SK-N-SH treated with all-trans-retinoic acid at 6 μM for 48 hours (cell line): Measurements from ENCODE around the gene C17orf113.

Experiments used
- ATAC-seq: fragments of 200-7000 bp; cut with Tn5 transposase; 3 replicates; pipeline ENCODE4 v1.9.1; 2020; ENCODE audit warnings: mild to moderate bottlenecking, moderate library complexity
- ARNTL ChIP-seq: fragments of 450-650 bp; formaldehyde crosslinking; IDR thresholded peaks from 2 replicates; pipeline ENCODE4 v1.5.0; 2020; ENCODE audit warnings: low read depth, mild to moderate bottlenecking, moderate library complexity, borderline replicate concordance
- BACH2 ChIP-seq: fragments of 250-450 bp; sonication (Bioruptor Pico); IDR thresholded peaks from 2 replicates; pipeline ENCODE4 v1.9.0; 2021; ENCODE audit warnings: mild to moderate bottlenecking, borderline replicate concordance
- ESRRG ChIP-seq: fragments of 250-450 bp; sonication (Bioruptor Pico); IDR thresholded peaks from 2 replicates; pipeline ENCODE4 v1.6.1; 2021; ENCODE audit warnings: mild to moderate bottlenecking
- GLIS3 ChIP-seq: fragments of 250-450 bp; sonication (Bioruptor Pico); IDR thresholded peaks from 2 replicates; pipeline ENCODE4 v1.5.0; 2020; ENCODE audit warnings: mild to moderate bottlenecking, moderate library complexity
- PPARA ChIP-seq: fragments of 250-450 bp; sonication (Bioruptor Pico); IDR thresholded peaks from 2 replicates; pipeline ENCODE4 v1.5.0; 2020; ENCODE audit warnings: mild to moderate bottlenecking, borderline replicate concordance
- RARB ChIP-seq: fragments of 250-450 bp; sonication (Bioruptor Pico); IDR thresholded peaks from 2 replicates; pipeline ENCODE4 v1.8.0; 2021; ENCODE audit warnings: mild to moderate bottlenecking, moderate library complexity
- SNAI2 ChIP-seq: fragments of 250-450 bp; sonication (Bioruptor Pico); IDR thresholded peaks from 2 replicates; pipeline ENCODE4 v1.5.0; 2020; ENCODE audit warnings: mild to moderate bottlenecking, moderate library complexity
- TCF4 ChIP-seq: fragments of 250-450 bp; sonication (Bioruptor Pico); IDR thresholded peaks from 2 replicates; pipeline ENCODE4 v1.8.0; 2021; ENCODE audit warnings: mild to moderate bottlenecking, moderate library complexity, borderline replicate concordance
- TOX ChIP-seq: fragments of 250-450 bp; sonication (Bioruptor Pico); IDR thresholded peaks from 2 replicates; pipeline ENCODE4 v1.8.0; 2021; ENCODE audit warnings: mild to moderate bottlenecking, moderate library complexity, borderline replicate concordance
- ZC3H10 ChIP-seq: fragments of 250-450 bp; sonication (Bioruptor Pico); IDR thresholded peaks from 2 replicates; pipeline ENCODE4 v1.5.1; 2021; ENCODE audit warnings: mild to moderate bottlenecking, moderate library complexity
- ZFP3 ChIP-seq: fragments of 250-450 bp; sonication (Bioruptor Pico); IDR thresholded peaks from 2 replicates; pipeline ENCODE4 v1.5.0; 2020; ENCODE audit warnings: mild to moderate bottlenecking, moderate library complexity
- ZFP30 ChIP-seq: fragments of 450-650 bp; formaldehyde crosslinking; IDR thresholded peaks from 2 replicates; pipeline ENCODE4 v1.5.0; 2022; ENCODE audit warnings: mild to moderate bottlenecking, moderate library complexity
- ZNF565 ChIP-seq: fragments of 450-650 bp; formaldehyde crosslinking; conservative IDR thresholded peaks from 2 replicates; pipeline ENCODE4 v1.5.0; 2020; ENCODE audit warnings: low read depth, mild to moderate bottlenecking, moderate library complexity
- ZNF70 ChIP-seq: fragments of 450-650 bp; formaldehyde crosslinking; IDR thresholded peaks from 2 replicates; pipeline ENCODE4 v1.5.0; 2020; ENCODE audit warnings: mild to moderate bottlenecking, moderate library complexity
- ZNF8 ChIP-seq: fragments of 450-650 bp; formaldehyde crosslinking; IDR thresholded peaks from 2 replicates; pipeline ENCODE4 v1.5.0; 2020; ENCODE audit warnings: mild to moderate bottlenecking, moderate library complexity
- TF ChIP-seq, protein P1 (sequence below): fragments of 250-450 bp; sonication (Bioruptor Pico); IDR thresholded peaks from 2 replicates; pipeline ENCODE4 v1.5.1; 2021; ENCODE audit warnings: mild to moderate bottlenecking, moderate library complexity
- TF ChIP-seq, protein P2 (sequence below): fragments of 250-450 bp; sonication (Bioruptor Pico); IDR thresholded peaks from 2 replicates; pipeline ENCODE4 v1.5.1; 2020; ENCODE audit warnings: low read depth, mild to moderate bottlenecking, moderate library complexity
- TF ChIP-seq, protein P3 (sequence below): fragments of 250-450 bp; sonication (Bioruptor Pico); IDR thresholded peaks from 2 replicates; pipeline ENCODE4 v1.8.0; 2020; ENCODE audit warnings: mild to moderate bottlenecking, moderate library complexity, borderline replicate concordance
- TF ChIP-seq, protein P4 (sequence below): fragments of 250-450 bp; sonication (Bioruptor Pico); IDR thresholded peaks from 2 replicates; pipeline ENCODE4 v1.8.0; 2021; ENCODE audit warnings: low read depth, mild to moderate bottlenecking, moderate library complexity, borderline replicate concordance
- TF ChIP-seq, protein P5 (sequence below): fragments of 250-450 bp; sonication (Bioruptor Pico); IDR thresholded peaks from 2 replicates; pipeline ENCODE4 v1.5.0; 2020; ENCODE audit warnings: mild to moderate bottlenecking, moderate library complexity

The C17orf113 gene

DNA sequence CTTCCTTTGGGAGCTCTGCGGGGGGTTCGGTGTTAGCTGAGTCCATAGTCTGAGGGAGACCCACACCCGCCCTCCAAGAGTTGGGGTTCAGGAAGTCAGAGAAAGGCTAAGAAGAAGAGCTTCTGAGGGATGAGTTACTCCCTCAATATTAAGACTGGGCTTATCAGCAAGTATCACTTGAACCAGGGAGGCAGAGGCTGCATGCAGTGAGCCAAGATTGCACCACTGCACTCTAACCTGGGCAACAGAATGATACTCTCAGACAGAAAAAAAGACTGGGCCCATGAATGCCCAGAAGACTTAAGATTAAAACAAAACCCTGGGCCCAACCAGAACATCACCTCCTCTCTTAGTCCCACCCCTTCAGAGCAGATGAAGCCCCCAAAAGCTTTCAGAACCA, 24.5 kb downstream of the C17orf113 start:
- no peak for ATAC-seq
- TF ChIP-seq, protein P1, sequence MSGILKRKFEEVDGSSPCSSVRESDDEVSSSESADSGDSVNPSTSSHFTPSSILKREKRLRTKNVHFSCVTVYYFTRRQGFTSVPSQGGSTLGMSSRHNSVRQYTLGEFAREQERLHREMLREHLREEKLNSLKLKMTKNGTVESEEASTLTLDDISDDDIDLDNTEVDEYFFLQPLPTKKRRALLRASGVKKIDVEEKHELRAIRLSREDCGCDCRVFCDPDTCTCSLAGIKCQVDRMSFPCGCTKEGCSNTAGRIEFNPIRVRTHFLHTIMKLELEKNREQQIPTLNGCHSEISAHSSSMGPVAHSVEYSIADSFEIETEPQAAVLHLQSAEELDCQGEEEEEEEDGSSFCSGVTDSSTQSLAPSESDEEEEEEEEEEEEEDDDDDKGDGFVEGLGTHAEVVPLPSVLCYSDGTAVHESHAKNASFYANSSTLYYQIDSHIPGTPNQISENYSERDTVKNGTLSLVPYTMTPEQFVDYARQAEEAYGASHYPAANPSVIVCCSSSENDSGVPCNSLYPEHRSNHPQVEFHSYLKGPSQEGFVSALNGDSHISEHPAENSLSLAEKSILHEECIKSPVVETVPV (CRISPR knock-in tag), result no peak
- no peak for TF ChIP-seq ZNF70 (CRISPR knock-in tag)
- TF ChIP-seq, protein P2, sequence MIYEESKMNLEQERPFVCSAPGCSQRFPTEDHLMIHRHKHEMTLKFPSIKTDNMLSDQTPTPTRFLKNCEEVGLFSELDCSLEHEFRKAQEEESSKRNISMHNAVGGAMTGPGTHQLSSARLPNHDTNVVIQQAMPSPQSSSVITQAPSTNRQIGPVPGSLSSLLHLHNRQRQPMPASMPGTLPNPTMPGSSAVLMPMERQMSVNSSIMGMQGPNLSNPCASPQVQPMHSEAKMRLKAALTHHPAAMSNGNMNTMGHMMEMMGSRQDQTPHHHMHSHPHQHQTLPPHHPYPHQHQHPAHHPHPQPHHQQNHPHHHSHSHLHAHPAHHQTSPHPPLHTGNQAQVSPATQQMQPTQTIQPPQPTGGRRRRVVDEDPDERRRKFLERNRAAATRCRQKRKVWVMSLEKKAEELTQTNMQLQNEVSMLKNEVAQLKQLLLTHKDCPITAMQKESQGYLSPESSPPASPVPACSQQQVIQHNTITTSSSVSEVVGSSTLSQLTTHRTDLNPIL (CRISPR knock-in tag), result no peak
- TF ChIP-seq ARNTL (CRISPR knock-in tag), result no peak
- TF ChIP-seq ZFP3 (CRISPR knock-in tag), result no peak
- no peak for TF ChIP-seq ESRRG (CRISPR knock-in tag)
- TF ChIP-seq, protein P3, sequence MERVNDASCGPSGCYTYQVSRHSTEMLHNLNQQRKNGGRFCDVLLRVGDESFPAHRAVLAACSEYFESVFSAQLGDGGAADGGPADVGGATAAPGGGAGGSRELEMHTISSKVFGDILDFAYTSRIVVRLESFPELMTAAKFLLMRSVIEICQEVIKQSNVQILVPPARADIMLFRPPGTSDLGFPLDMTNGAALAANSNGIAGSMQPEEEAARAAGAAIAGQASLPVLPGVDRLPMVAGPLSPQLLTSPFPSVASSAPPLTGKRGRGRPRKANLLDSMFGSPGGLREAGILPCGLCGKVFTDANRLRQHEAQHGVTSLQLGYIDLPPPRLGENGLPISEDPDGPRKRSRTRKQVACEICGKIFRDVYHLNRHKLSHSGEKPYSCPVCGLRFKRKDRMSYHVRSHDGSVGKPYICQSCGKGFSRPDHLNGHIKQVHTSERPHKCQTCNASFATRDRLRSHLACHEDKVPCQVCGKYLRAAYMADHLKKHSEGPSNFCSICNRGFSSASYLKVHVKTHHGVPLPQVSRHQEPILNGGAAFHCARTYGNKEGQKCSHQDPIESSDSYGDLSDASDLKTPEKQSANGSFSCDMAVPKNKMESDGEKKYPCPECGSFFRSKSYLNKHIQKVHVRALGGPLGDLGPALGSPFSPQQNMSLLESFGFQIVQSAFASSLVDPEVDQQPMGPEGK, result no peak
- no peak for TF ChIP-seq ZNF565 (CRISPR knock-in tag)
- TF ChIP-seq BACH2, result no peak
- TF ChIP-seq GLIS3 (CRISPR knock-in tag), result no peak
- no peak for TF ChIP-seq ZC3H10 (CRISPR knock-in tag)
- TF ChIP-seq ZFP30 (CRISPR knock-in tag), result no peak
- TF ChIP-seq SNAI2 (CRISPR knock-in tag), result no peak
- TF ChIP-seq RARB, result no peak
- TF ChIP-seq, all 23 proteins: peak for 0

DNA sequence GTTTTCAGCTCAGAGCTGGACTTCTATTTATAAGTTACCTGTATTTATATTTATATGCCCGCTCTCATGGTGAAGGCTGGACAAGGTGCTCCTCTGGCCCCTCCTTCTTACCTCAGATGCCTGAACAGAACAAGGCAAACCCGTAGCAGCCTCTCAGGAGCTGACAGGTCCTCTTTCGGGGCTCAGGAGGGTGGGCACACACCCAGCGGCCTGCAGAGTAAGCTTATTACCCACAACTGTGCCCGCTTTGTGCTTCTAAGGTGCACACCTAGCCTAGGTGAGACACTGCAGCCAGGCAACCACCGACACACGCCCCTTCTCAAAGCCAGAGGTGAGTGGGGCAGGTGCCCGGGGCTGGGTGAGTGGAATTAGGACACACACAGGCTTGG, 25.2 kb downstream of the C17orf113 start:
- no peak for TF ChIP-seq ZC3H10 (CRISPR knock-in tag)
- TF ChIP-seq ZNF8 (CRISPR knock-in tag), result no peak
- TF ChIP-seq, protein P4, sequence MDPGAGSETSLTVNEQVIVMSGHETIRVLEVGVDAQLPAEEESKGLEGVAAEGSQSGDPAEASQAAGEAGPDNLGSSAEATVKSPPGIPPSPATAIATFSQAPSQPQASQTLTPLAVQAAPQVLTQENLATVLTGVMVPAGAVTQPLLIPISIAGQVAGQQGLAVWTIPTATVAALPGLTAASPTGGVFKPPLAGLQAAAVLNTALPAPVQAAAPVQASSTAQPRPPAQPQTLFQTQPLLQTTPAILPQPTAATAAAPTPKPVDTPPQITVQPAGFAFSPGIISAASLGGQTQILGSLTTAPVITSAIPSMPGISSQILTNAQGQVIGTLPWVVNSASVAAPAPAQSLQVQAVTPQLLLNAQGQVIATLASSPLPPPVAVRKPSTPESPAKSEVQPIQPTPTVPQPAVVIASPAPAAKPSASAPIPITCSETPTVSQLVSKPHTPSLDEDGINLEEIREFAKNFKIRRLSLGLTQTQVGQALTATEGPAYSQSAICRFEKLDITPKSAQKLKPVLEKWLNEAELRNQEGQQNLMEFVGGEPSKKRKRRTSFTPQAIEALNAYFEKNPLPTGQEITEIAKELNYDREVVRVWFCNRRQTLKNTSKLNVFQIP, result no peak
- no peak for TF ChIP-seq TOX
- no peak for TF ChIP-seq TCF4 (CRISPR knock-in tag)
- TF ChIP-seq, protein P1 (CRISPR knock-in tag), result no peak
- TF ChIP-seq, protein P3, result no peak
- no peak; the same call in 2 of the 3 replicates for ATAC-seq

DNA sequence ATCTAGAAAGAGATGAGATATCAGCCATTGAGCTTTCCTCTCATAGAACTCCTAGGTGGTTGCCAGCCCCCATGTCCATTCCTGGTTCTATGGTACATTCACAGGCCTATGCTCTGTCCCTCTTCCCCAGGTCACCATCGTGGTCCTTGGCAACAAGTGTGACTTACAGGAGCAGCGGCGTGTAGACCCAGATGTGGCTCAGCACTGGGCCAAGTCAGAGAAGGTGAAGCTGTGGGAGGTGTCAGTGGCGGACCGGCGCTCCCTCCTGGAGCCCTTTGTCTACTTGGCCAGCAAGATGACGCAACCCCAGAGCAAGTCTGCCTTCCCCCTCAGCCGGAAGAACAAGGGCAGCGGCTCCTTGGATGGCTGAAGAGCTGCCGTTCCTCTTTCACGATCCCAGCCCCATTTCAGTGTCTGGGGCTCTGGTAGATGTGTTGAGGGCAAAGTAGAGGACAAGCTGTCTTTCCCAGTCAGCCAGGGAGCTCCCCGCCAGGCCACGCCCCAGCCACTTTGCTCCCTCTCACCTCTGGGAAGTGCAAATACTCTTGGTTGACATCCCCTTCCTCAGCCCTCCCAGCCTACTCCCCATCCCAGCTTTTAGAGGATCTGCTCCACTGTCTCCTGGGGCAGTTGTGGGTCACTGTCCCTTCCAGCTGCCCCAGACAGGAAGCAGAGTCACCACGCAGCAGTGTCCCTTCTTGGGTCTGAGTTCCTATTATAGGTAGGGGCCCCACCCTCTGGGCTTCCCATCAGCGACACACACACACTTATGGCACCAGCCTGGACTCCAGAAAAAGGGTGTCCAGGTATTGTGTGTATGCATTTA, 26.7 kb downstream of the C17orf113 start:
- ATAC-seq, result no peak
- TF ChIP-seq PPARA (CRISPR knock-in tag) (no peak), ZNF70 (CRISPR knock-in tag) (no peak), GLIS3 (CRISPR knock-in tag) (no peak)
- TF ChIP-seq, protein P1 (CRISPR knock-in tag), result no peak
- TF ChIP-seq, protein P3, result no peak
- TF ChIP-seq, protein P5, sequence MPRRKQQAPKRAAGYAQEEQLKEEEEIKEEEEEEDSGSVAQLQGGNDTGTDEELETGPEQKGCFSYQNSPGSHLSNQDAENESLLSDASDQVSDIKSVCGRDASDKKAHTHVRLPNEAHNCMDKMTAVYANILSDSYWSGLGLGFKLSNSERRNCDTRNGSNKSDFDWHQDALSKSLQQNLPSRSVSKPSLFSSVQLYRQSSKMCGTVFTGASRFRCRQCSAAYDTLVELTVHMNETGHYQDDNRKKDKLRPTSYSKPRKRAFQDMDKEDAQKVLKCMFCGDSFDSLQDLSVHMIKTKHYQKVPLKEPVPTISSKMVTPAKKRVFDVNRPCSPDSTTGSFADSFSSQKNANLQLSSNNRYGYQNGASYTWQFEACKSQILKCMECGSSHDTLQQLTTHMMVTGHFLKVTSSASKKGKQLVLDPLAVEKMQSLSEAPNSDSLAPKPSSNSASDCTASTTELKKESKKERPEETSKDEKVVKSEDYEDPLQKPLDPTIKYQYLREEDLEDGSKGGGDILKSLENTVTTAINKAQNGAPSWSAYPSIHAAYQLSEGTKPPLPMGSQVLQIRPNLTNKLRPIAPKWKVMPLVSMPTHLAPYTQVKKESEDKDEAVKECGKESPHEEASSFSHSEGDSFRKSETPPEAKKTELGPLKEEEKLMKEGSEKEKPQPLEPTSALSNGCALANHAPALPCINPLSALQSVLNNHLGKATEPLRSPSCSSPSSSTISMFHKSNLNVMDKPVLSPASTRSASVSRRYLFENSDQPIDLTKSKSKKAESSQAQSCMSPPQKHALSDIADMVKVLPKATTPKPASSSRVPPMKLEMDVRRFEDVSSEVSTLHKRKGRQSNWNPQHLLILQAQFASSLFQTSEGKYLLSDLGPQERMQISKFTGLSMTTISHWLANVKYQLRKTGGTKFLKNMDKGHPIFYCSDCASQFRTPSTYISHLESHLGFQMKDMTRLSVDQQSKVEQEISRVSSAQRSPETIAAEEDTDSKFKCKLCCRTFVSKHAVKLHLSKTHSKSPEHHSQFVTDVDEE (CRISPR knock-in tag), result no peak
